ENCODE results near the gene TTLL9. TPM values are rescaled to one million over a fixed set of nuclear protein-coding genes. Genes with fewer than 3 reads are reported as not detected.

Gene TTLL9
- polyA plus RNA-seq, 1 donor from 2014 or later = not detected

GRCh38 chr20:31991339-31991705, 120.9 kb downstream of the TTLL9 start:
- Mint-ChIP-seq H3K9me3 (no peaks in the 10 kb centered on the region), H3K27me3 (peaks cover 24% of the 10 kb centered on the region), H3K4me1 (peaks cover 0 to 6% (median 0%) of the 10 kb centered on the region in 3 donors), H3K27ac (no peak overlapping the region), H3K36me3 (no peaks in the 10 kb centered on the region), H3K4me3 (no peak overlapping the region)

DNA sequence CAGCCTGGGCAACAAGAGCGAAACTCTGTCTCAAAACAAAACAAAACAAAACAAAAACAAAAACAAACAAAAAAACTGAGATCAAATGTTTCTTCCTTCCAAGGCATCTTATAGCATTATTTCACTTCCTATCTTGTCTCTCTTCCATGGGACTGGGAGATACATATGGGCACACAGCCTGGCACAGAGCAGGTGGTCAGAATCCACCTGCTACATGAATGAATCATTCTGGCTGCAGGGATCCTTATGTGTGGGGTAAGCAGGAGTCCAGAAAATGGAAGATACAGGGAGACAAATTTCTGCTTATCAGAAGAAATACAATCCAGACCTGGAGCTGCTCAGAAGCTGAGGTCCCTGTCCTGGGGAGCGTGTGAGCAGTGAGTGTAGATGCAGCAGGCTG, 121.7 kb downstream of the TTLL9 start:
- Mint-ChIP-seq H3K27me3 (peaks cover 31% of the 10 kb centered on the region), H3K4me1 (peaks cover 0 to 10% (median 0%) of the 10 kb centered on the region in 3 donors), H3K4me3 (no peak overlapping the region), H3K9me3 (no peaks in the 10 kb centered on the region), H3K27ac (no peak overlapping the region), H3K36me3 (no peaks in the 10 kb centered on the region)

Other genes starting within 250 kb of the TTLL9 start
- gene COX4I2, start 232.7 kb upstream of the TTLL9 start, polyA plus RNA-seq = 0.38 TPM
- gene BCL2L1, start 147.8 kb upstream of the TTLL9 start, polyA plus RNA-seq = 9.8 TPM
- 0.49 TPM for gene TPX2, start 131.3 kb upstream of the TTLL9 start, polyA plus RNA-seq
- not detected for gene MYLK2, start 51.3 kb upstream of the TTLL9 start, polyA plus RNA-seq
- not detected for gene FOXS1, start 25.0 kb upstream of the TTLL9 start, polyA plus RNA-seq
- not detected for gene DUSP15, start 107 bp upstream of the TTLL9 start, polyA plus RNA-seq
- gene PDRG1, start 81.4 kb downstream of the TTLL9 start, polyA plus RNA-seq = 26.5 TPM
- not detected for gene XKR7, start 97.5 kb downstream of the TTLL9 start, polyA plus RNA-seq
- gene CCM2L, start 139.8 kb downstream of the TTLL9 start, polyA plus RNA-seq = not detected
- 52.0 TPM for gene HCK, start 181.6 kb downstream of the TTLL9 start, polyA plus RNA-seq
- 30.1 TPM for gene TM9SF4, start 239.1 kb downstream of the TTLL9 start, polyA plus RNA-seq

Measured in IgD-negative memory B cell (primary cell).